HK-2 (cell line): ENCODE results near the gene LMBR1L.

Source experiments
- DNase-seq: peaks from one replicate; pipeline ENCODE4 v3.0.0-alpha.2; 2018; ENCODE audit not compliant: unreplicated experiment

The LMBR1L gene

GRCh38 chr12:49111206-49111605, 559 bp upstream of the LMBR1L start:
- no peak for DNase-seq

GRCh38 chr12:49109641-49110463, 795 bp downstream of the LMBR1L start:
- no peak for DNase-seq

- no peak for DNase-seq
Observed at GRCh38 chr12:49108958-49109404, 1.7 kb downstream of the LMBR1L start.

- DNase-seq = no peak
Observed at GRCh38 chr12:49105504-49106084, 5.1 kb downstream of the LMBR1L start.

- DNase-seq = no peak
Observed at GRCh38 chr12:49104822-49105221, 5.8 kb downstream of the LMBR1L start.

- no peak for DNase-seq
Observed at GRCh38 chr12:49100380-49100779, 10.3 kb downstream of the LMBR1L start.

GRCh38 chr12:49098703-49099102, 11.9 kb downstream of the LMBR1L start:
- DNase-seq = no peak

GRCh38 chr12:49098035-49098451, 12.6 kb downstream of the LMBR1L start:
- peak; percentile 45 for DNase-seq

GRCh38 chr12:49097381-49097780, 13.3 kb downstream of the LMBR1L start:
- no peak for DNase-seq

GRCh38 chr12:49094975-49095365, 15.7 kb downstream of the LMBR1L start:
- DNase-seq = no peak

GRCh38 chr12:49094160-49094974, 16.3 kb downstream of the LMBR1L start, which contains the start of gene DHH:
TSS of gene DHH (minus strand) at chr12:49094801. CDS start at chr12:49094512, 289 bp downstream.
- DNase-seq = no peak

GRCh38 chr12:49093792-49094159, 16.9 kb downstream of the LMBR1L start:
- no peak for DNase-seq

- DNase-seq = no peak
Observed at GRCh38 chr12:49092816-49093406, 17.7 kb downstream of the LMBR1L start.

- DNase-seq = peak; percentile 56
Observed at GRCh38 chr12:49092086-49092815, 18.4 kb downstream of the LMBR1L start.

GRCh38 chr12:49091836-49092085, 18.9 kb downstream of the LMBR1L start:
- DNase-seq = no peak

- DNase-seq = no peak
Observed at GRCh38 chr12:49091056-49091835, 19.4 kb downstream of the LMBR1L start.

GRCh38 chr12:49089821-49090773, 20.6 kb downstream of the LMBR1L start:
- peak; percentile 30 for DNase-seq

GRCh38 chr12:49088932-49089330, 21.7 kb downstream of the LMBR1L start:
- no peak for DNase-seq

- DNase-seq = peak; percentile 87
Observed at GRCh38 chr12:49088150-49088931, 22.3 kb downstream of the LMBR1L start.
